GM12878 (cell line): ENCODE data around the gene SCP2. TPM values are rescaled to one million over a fixed set of nuclear protein-coding genes. Genes with fewer than 3 reads are reported as not detected.

Source experiments
- ATAC-seq: fragments of 200-7000 bp; cut with Tn5 transposase; 3 replicates; pipeline ENCODE4 v1.9.1; 2020; ENCODE audit warnings: mild to moderate bottlenecking, moderate library complexity
- BruUV-seq: library from RNA; stranded (reverse); fragments of 400-500 nt; replicated peaks from 2 replicates; lab custom pipeline; 2021; lab: Mats Ljungman, UMichigan
- CTCF ChIA-PET: fragments of 300-600 bp; sonication (Branson Sonifier 250); formaldehyde crosslinking; extraction: SDS; loops from one replicate; lab custom pipeline; 2021; ENCODE audit warnings: inconsistent platforms; lab: Yijun Ruan, JAX
- POLR2A ChIA-PET: fragments of 350-600 bp; formaldehyde crosslinking; extraction: SDS; loops from one replicate; lab custom pipeline; 2021; ENCODE audit warnings: inconsistent platforms; lab: Charles Lee
- RAD21 ChIA-PET: fragments of 300-600 bp; sonication (Branson Sonifier 250); formaldehyde crosslinking; loops from one replicate; lab custom pipeline; 2023; ENCODE audit warnings: antibody characterized with exemption; ENCODE audit not compliant: unreplicated experiment; lab: Charles Lee
- SMC1A ChIA-PET: fragments of 300-600 bp; sonication (Branson Sonifier 250); formaldehyde crosslinking; loops from one replicate; lab custom pipeline; 2023; ENCODE audit not compliant: unreplicated experiment, uncharacterized antibody; lab: Charles Lee
- DNase-seq: peaks from one replicate; pipeline ENCODE4 v3.0.0-alpha.2; 2011; ENCODE audit warnings: low read depth, low spot score
- FAIRE-seq: peaks from 3 replicates; lab custom pipeline; 2011; peaks lifted over from hg19 to GRCh38; lab: Jason Lieb, UNC
- H2AFZ ChIP-seq: 2 replicates; pipeline ENCODE4 v1.6.0; 2011; ENCODE audit warnings: low read depth, low read length, control low read depth; ENCODE audit not compliant: control insufficient read depth
- H3K27ac ChIP-seq: 2 replicates; pipeline ENCODE4 v1.5.1; 2011; ENCODE audit warnings: control low read depth; ENCODE audit not compliant: control insufficient read depth, insufficient read depth
- H3K27me3 ChIP-seq, 2 experiments: replicated peaks in 1 of 2; 2 replicates each; pipeline versions ENCODE4 v1.6.0 to v1.6.1; 2011; ENCODE audit warnings: low read length in 1 of 2; ENCODE audit not compliant: control insufficient read depth in 2 of 2, insufficient read depth in 2 of 2
- H3K36me3 ChIP-seq, 2 experiments: 2 replicates each; pipeline ENCODE4 v1.5.1; 2011; ENCODE audit warnings: low read length in 1 of 2; ENCODE audit not compliant: control insufficient read depth in 2 of 2, insufficient read depth in 2 of 2
- H3K4me1 ChIP-seq: 2 replicates; pipeline ENCODE4 v1.6.1; 2011; ENCODE audit warnings: mild to moderate bottlenecking, low read length, moderate library complexity, mixed read lengths; ENCODE audit not compliant: control insufficient read depth, insufficient read depth
- H3K4me2 ChIP-seq: 2 replicates; pipeline ENCODE4 v1.6.0; 2011; ENCODE audit warnings: control low read depth; ENCODE audit not compliant: control insufficient read depth, insufficient read depth
- H3K4me3 ChIP-seq: fragments of 200-600 bp; sonication (generic); 2 replicates; pipeline ENCODE4 v1.5.1; 2016
- H3K79me2 ChIP-seq: 2 replicates; pipeline ENCODE4 v1.6.0; 2011; ENCODE audit warnings: low read length; ENCODE audit not compliant: control insufficient read depth, insufficient read depth
- H3K9ac ChIP-seq: 2 replicates; pipeline ENCODE4 v1.8.0; 2011; ENCODE audit warnings: low read length, control low read depth, mixed read lengths; ENCODE audit not compliant: control insufficient read depth, insufficient read depth
- H3K9me3 ChIP-seq: replicated peaks from 3 replicates; pipeline ENCODE4 v1.5.1; 2011; ENCODE audit warnings: mild to moderate bottlenecking, low read length; ENCODE audit not compliant: control insufficient read depth, insufficient read depth
- H4K20me1 ChIP-seq: 2 replicates; pipeline ENCODE4 v1.6.0; 2011; ENCODE audit not compliant: control insufficient read depth, insufficient read depth
- CBX3 ChIP-seq: fragments of 200-600 bp; sonication (generic); IDR thresholded peaks from 2 replicates; pipeline ENCODE4 v1.6.1; 2016; ENCODE audit warnings: low read depth, borderline replicate concordance
- GABPA ChIP-seq: IDR thresholded peaks from 2 replicates; pipeline ENCODE4 v1.6.1; 2014; ENCODE audit warnings: antibody characterized with exemption, low read depth, mild to moderate bottlenecking, inconsistent platforms
- JUND ChIP-seq: IDR thresholded peaks from 2 replicates; pipeline ENCODE4 v1.6.1; 2012; ENCODE audit warnings: low read depth, mild to moderate bottlenecking, low read length, improper control_type of control experiment, moderate library complexity
- MYC ChIP-seq: IDR thresholded peaks from 2 replicates; pipeline ENCODE4 v1.6.1; 2011; ENCODE audit warnings: mild to moderate bottlenecking, low read length, moderate library complexity, inconsistent platforms; ENCODE audit not compliant: insufficient read depth, insufficient replicate concordance, insufficient read length, severe bottlenecking
- NBN ChIP-seq: fragments of 450-650 bp; IDR thresholded peaks from 2 replicates; pipeline ENCODE4 v1.6.1; 2016
- ZNF384 ChIP-seq: IDR thresholded peaks from 2 replicates; pipeline ENCODE4 v1.6.1; 2012; ENCODE audit warnings: low read depth, mild to moderate bottlenecking, low read length, improper control_type of control experiment, borderline replicate concordance
- WGBS: methylation state at CpG from one replicate; pipeline ENCODE4 v1.1.6; 2016; ENCODE audit warnings: low lambda C conversion rate; ENCODE audit not compliant: insufficient replicate concordance, insufficient coverage; ENCODE audit errors: missing lambda C conversion rate; 5-methylcytosine and 5-hydroxymethylcytosine counted together
- in situ Hi-C: fragments of 300-500 bp; cut with MboI; formaldehyde crosslinking; loops from 9 replicates; pipeline ENCODE4 v1.14.3; 2018; ENCODE audit warnings: mixed read lengths
- intact Hi-C: fragments of 100-400 bp; cut with micrococcal nuclease; formaldehyde crosslinking; loops from one replicate; pipeline ENCODE4 v1.14.2; 2022; ENCODE audit not compliant: unreplicated experiment
- polyA plus RNA-seq, 11 experiments: library from polyadenylated mRNA; depleted of rRNA in 4 of 11; unstranded in 6 of 11; stranded (reverse) in 5 of 11; fragments of >200 nt; fragmentation: Nextera tagmentation in 4 of 11; fragmentation: Illumina TruSeq in 1 of 11; extraction: Ambion mirVana in 4 of 11; extraction: Trizol in 1 of 11; gene quantifications; 1 replicate in 1 of 11; 2 replicates in 10 of 11; pipeline versions ENCODE4 v1.2.1 to v1.2.3, GENCODE V29; 2011 to 2016; ENCODE audit warnings: inconsistent platforms in 2 of 11, missing spikeins in 2 of 11, low read depth in 1 of 11
- total RNA-seq, 4 experiments: library from RNA; depleted of rRNA in 3 of 4; stranded (reverse); fragments of >200 nt in 3 of 4; fragmentation: Illumina TruSeq in 1 of 4; extraction: Trizol in 1 of 4; gene quantifications; 2 replicates each; pipeline versions ENCODE4 v1.2.1 to v1.2.3, GENCODE V29; 2013 to 2021
- TF ChIP-seq, protein P1 (sequence below): fragments of 450-650 bp; IDR thresholded peaks from 2 replicates; pipeline ENCODE4 v1.6.1; 2018; ENCODE audit warnings: borderline replicate concordance, mild to moderate bottlenecking; ENCODE audit not compliant: partially characterized antibody

Gene SCP2
- total and polyA plus RNA-seq, 10 of the 15 experiments (the other 5 are each of a cell fraction or from before 2014, with no cell fraction given), result 74.3 to 327 (median 127) TPM

DNA sequence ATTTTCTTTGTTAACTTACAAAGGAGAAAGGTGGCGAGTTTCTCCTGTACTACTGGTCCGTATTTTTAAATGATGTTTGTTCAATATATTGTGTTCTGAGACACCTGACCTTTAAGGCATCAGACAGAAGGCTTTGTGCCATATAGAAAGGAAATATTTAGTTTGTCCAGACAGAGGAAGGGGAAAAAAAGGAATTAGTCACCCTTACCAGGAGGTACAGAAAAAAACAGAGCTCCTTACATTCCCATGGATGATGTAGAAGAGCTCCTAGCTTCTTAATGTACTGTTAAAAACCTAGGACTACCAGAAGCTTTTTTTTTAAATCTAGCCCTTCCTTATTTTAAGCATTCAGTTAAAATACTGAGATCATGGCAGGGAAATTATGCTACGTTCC, 122.5 kb downstream of the SCP2 start:
- ChIA-PET CTCF (interaction anchor here (1.3 kb wide), 1 partner anchor 10 kb away, joined by 3 read pairs; no protein-coding TSS in a partner anchor), RAD21 (no interaction called here), POLR2A (no interaction called here), SMC1A (interaction anchor here (0.7 kb wide), 1 partner anchor 11 kb away, joined by 3 read pairs; no protein-coding TSS in a partner anchor)
- FAIRE-seq, result no peak
- Histone ChIP-seq H3K4me1 (no peaks in the 10 kb centered on the region), H3K9ac (no peak overlapping the region), H3K27ac (no peak overlapping the region), H3K4me3 (no peak overlapping the region), H4K20me1 (no peaks in the 10 kb centered on the region), H3K27me3 (no peaks in the 10 kb centered on the region), H2AFZ (no peak overlapping the region), H3K36me3 (peaks cover 2 to 7% of the 10 kb centered on the region in 2 experiments; a peak in 3 of 4 replicates), H3K9me3 (no peaks in the 10 kb centered on the region), H3K79me2 (no peaks in the 10 kb centered on the region), H3K4me2 (no peak overlapping the region)
- BruUV-seq, result no TSS peak
- intact Hi-C loops (no loop called here), in situ Hi-C loops (no loop called here)
- no peak for DNase-seq
- TF ChIP-seq MYC (no peak), ZNF384 (no peak), GABPA (no peak), CBX3 (no peak), JUND (no peak), NBN (no peak)
- TF ChIP-seq, protein P1, sequence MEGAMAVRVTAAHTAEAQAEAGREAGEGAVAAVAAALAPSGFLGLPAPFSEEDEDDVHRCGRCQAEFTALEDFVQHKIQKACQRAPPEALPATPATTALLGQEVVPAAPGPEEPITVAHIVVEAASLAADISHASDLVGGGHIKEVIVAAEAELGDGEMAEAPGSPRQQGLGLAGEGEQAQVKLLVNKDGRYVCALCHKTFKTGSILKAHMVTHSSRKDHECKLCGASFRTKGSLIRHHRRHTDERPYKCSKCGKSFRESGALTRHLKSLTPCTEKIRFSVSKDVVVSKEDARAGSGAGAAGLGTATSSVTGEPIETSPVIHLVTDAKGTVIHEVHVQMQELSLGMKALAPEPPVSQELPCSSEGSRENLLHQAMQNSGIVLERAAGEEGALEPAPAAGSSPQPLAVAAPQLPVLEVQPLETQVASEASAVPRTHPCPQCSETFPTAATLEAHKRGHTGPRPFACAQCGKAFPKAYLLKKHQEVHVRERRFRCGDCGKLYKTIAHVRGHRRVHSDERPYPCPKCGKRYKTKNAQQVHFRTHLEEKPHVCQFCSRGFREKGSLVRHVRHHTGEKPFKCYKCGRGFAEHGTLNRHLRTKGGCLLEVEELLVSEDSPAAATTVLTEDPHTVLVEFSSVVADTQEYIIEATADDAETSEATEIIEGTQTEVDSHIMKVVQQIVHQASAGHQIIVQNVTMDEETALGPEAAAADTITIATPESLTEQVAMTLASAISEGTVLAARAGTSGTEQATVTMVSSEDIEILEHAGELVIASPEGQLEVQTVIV, result no peak
- no peak for ATAC-seq
- 74% methylated on average over 3 of the region's 3 CpGs for WGBS
